Epithelial cell of esophagus (primary cell): ENCODE data around the gene TTYH1.

ENCODE experiments used
- DNase-seq: peaks from one replicate; pipeline ENCODE4 v3.0.0; 2010; ENCODE audit warnings: low read depth
- H3K4me3 ChIP-seq: 2 replicates; pipeline ENCODE4 v1.5.1; 2011; ENCODE audit warnings: mild to moderate bottlenecking, low read length, control low read depth
- CTCF ChIP-seq: IDR thresholded peaks from 2 replicates; pipeline ENCODE4 v1.5.1; 2011; ENCODE audit warnings: low read depth, mild to moderate bottlenecking, low read length, control low read depth, inconsistent platforms; ENCODE audit not compliant: insufficient read depth; ENCODE audit errors: missing control alignments

The TTYH1 gene

GRCh38 chr19:54478677-54479266 lies 63.5 kb downstream of the TTYH1 start:
- no peak overlapping the region for H3K4me3 ChIP-seq
- peak; percentile 57 for DNase-seq
- peak; percentile 72 for TF ChIP-seq CTCF

- DNase-seq: no peak
- TF ChIP-seq CTCF: no peak
- H3K4me3 ChIP-seq: no peak overlapping the region
Observed at GRCh38 chr19:54480051-54480450, 64.8 kb downstream of the TTYH1 start.

- peak; percentile 46 for DNase-seq
- H3K4me3 ChIP-seq: no peak overlapping the region
- TF ChIP-seq CTCF: peak; percentile 81
Observed at GRCh38 chr19:54481326-54481930, 66.2 kb downstream of the TTYH1 start.

- no peak for TF ChIP-seq CTCF
- DNase-seq: no peak
- no peak overlapping the region for H3K4me3 ChIP-seq
Observed at GRCh38 chr19:54482889-54483288, 67.6 kb downstream of the TTYH1 start.

- H3K4me3 ChIP-seq: no peak overlapping the region
- no peak for TF ChIP-seq CTCF
- DNase-seq: no peak
Observed at GRCh38 chr19:54484451-54484850, 69.2 kb downstream of the TTYH1 start.

GRCh38 chr19:54485851-54486250 lies 70.6 kb downstream of the TTYH1 start:
- TF ChIP-seq CTCF: no peak
- DNase-seq: no peak
- H3K4me3 ChIP-seq: no peak overlapping the region
